K562 (cell line): ENCODE data around the gene ECM1. TPM values are rescaled to one million over a fixed set of nuclear protein-coding genes. Genes with fewer than 3 reads are reported as not detected.

Experiments used
- ADNP ChIP-seq: fragments of 200-800 bp; sonication (Bioruptor generic); IDR thresholded peaks from 2 replicates; pipeline ENCODE4 v1.6.1; 2016; ENCODE audit warnings: missing genetic modification characterization, missing compliant biosample characterization
- ARHGAP35 ChIP-seq: fragments of 450-650 bp; IDR thresholded peaks from 2 replicates; pipeline ENCODE4 v1.6.1; 2018; ENCODE audit not compliant: partially characterized antibody
- ARID2 ChIP-seq: fragments of 450-650 bp; IDR thresholded peaks from 2 replicates; pipeline ENCODE4 v1.6.1; 2017; ENCODE audit warnings: antibody characterized with exemption, mild to moderate bottlenecking
- CCNT2 ChIP-seq: IDR thresholded peaks from 2 replicates; pipeline ENCODE4 v1.6.1; 2011; ENCODE audit warnings: borderline replicate concordance, low read depth, mild to moderate bottlenecking, moderate library complexity, mixed read lengths, low read length; ENCODE audit not compliant: insufficient read length; ENCODE audit errors: extremely low read depth
- CEBPG ChIP-seq, 3 experiments: fragments of 200-800 bp in 1 of 3; sonication (Bioruptor generic) in 1 of 3; sonication (generic) in 1 of 3; formaldehyde crosslinking in 1 of 3; IDR thresholded peaks in 2 of 3; conservative IDR thresholded peaks in 1 of 3; 2 replicates each; pipeline versions ENCODE4 v1.6.1 to v1.8.0; 2016 to 2022; ENCODE audit warnings: missing compliant biosample characterization in 2 of 3, missing genetic modification characterization in 2 of 3, mild to moderate bottlenecking in 1 of 3, missing genetic modification reagents in 1 of 3
- FOSL1 ChIP-seq: fragments of 200-800 bp; sonication (Bioruptor generic); conservative IDR thresholded peaks from 2 replicates; pipeline ENCODE4 v1.6.1; 2016; ENCODE audit warnings: missing genetic modification characterization, missing compliant biosample characterization
- ILK ChIP-seq: fragments of 450-650 bp; IDR thresholded peaks from 2 replicates; pipeline ENCODE4 v1.6.1; 2016; ENCODE audit warnings: missing genetic modification characterization, low read depth, mild to moderate bottlenecking, missing compliant biosample characterization, moderate library complexity, borderline replicate concordance
- PRMT5 ChIP-seq: sonication (generic); formaldehyde crosslinking; IDR thresholded peaks from 2 replicates; pipeline ENCODE4 v1.5.0; 2020; ENCODE audit warnings: missing genetic modification reagents
- PYGO2 ChIP-seq: fragments of 450-650 bp; IDR thresholded peaks from 2 replicates; pipeline ENCODE4 v1.6.1; 2016; ENCODE audit warnings: mild to moderate bottlenecking, missing genetic modification characterization, moderate library complexity, missing compliant biosample characterization
- RBM14 ChIP-seq: fragments of 200-400 bp; formaldehyde crosslinking; IDR thresholded peaks from 2 replicates; pipeline ENCODE4 v1.6.1; 2018; ENCODE audit warnings: low read depth, mild to moderate bottlenecking, low read length, moderate library complexity, borderline replicate concordance; ENCODE audit not compliant: insufficient read depth
- RBM34 ChIP-seq: fragments of 200-400 bp; formaldehyde crosslinking; IDR thresholded peaks from 2 replicates; pipeline ENCODE4 v1.6.1; 2018; ENCODE audit warnings: low read length, borderline replicate concordance; ENCODE audit not compliant: insufficient read depth
- TAF7 ChIP-seq: fragments of 450-650 bp; IDR thresholded peaks from 2 replicates; pipeline ENCODE4 v1.6.1; 2016; ENCODE audit warnings: missing genetic modification characterization, missing compliant biosample characterization
- TSC22D4 ChIP-seq: fragments of 450-650 bp; IDR thresholded peaks from 2 replicates; pipeline ENCODE4 v1.6.1; 2016; ENCODE audit warnings: missing genetic modification characterization, missing biosample characterization, control low read depth
- ZNF165 ChIP-seq: fragments of 250-450 bp; sonication (Bioruptor Pico); IDR thresholded peaks from 2 replicates; pipeline ENCODE4 v1.4.0; 2020; ENCODE audit warnings: borderline replicate concordance
- ZNF23 ChIP-seq: fragments of 250-450 bp; sonication (Bioruptor Pico); IDR thresholded peaks from 2 replicates; pipeline ENCODE4 v1.4.0; 2020; ENCODE audit warnings: mild to moderate bottlenecking
- ZNF263 ChIP-seq: sonication (generic); formaldehyde crosslinking; IDR thresholded peaks from 2 replicates; pipeline ENCODE4 v1.8.0; 2022; ENCODE audit warnings: mild to moderate bottlenecking, missing genetic modification reagents, borderline replicate concordance
- ZNF316 ChIP-seq: fragments of 450-650 bp; IDR thresholded peaks from 2 replicates; pipeline ENCODE4 v1.6.1; 2016
- ZNF347 ChIP-seq: fragments of 450-650 bp; formaldehyde crosslinking; IDR thresholded peaks from 2 replicates; pipeline ENCODE4 v1.4.0; 2020; ENCODE audit warnings: low read depth, mild to moderate bottlenecking, moderate library complexity
- polyA plus RNA-seq, 8 experiments: library from polyadenylated mRNA; depleted of rRNA in 4 of 8; stranded (reverse) in 5 of 8; unstranded in 3 of 8; fragments of >200 nt; fragmentation: Nextera tagmentation in 2 of 8; fragmentation: Illumina TruSeq in 1 of 8; extraction: Ambion mirVana in 2 of 8; extraction: Trizol in 1 of 8; gene quantifications; 2 replicates each; pipeline versions ENCODE4 v1.2.1 to v1.2.3, GENCODE V29; 2011 to 2014; ENCODE audit warnings: inconsistent platforms in 1 of 8, missing spikeins in 1 of 8
- total RNA-seq, 7 experiments: library from RNA; depleted of rRNA in 6 of 7; stranded (reverse); fragments of >200 nt in 6 of 7; fragmentation: Illumina TruSeq in 2 of 7; extraction: Trizol in 2 of 7; gene quantifications; 2 replicates each; pipeline versions ENCODE4 v1.2.1 to v1.2.3, GENCODE V29; 2011 to 2021; ENCODE audit warnings: low replicate concordance in 1 of 7
- TF ChIP-seq, protein P1 (sequence below): fragments of 250-450 bp; sonication (Bioruptor Pico); IDR thresholded peaks from 2 replicates; pipeline ENCODE4 v1.8.0; 2021; ENCODE audit warnings: mild to moderate bottlenecking, moderate library complexity
- TF ChIP-seq, protein P2 (sequence below): fragments of 450-650 bp; IDR thresholded peaks from 2 replicates; pipeline ENCODE4 v1.6.1; 2016
- TF ChIP-seq, protein P3 (sequence below): fragments of 450-650 bp; formaldehyde crosslinking; IDR thresholded peaks from 2 replicates; pipeline ENCODE4 v1.4.0; 2020; ENCODE audit warnings: mild to moderate bottlenecking
- TF ChIP-seq, protein P4 (sequence below): fragments of 450-650 bp; IDR thresholded peaks from 2 replicates; pipeline ENCODE4 v1.6.1; 2017; ENCODE audit warnings: antibody characterized with exemption

ECM1 gene
- total and polyA plus RNA-seq, 9 of the 15 experiments (the other 6 are each of a cell fraction or from before 2014, with no cell fraction given) = 6.6 to 52.2 (median 12.8) TPM

DNA sequence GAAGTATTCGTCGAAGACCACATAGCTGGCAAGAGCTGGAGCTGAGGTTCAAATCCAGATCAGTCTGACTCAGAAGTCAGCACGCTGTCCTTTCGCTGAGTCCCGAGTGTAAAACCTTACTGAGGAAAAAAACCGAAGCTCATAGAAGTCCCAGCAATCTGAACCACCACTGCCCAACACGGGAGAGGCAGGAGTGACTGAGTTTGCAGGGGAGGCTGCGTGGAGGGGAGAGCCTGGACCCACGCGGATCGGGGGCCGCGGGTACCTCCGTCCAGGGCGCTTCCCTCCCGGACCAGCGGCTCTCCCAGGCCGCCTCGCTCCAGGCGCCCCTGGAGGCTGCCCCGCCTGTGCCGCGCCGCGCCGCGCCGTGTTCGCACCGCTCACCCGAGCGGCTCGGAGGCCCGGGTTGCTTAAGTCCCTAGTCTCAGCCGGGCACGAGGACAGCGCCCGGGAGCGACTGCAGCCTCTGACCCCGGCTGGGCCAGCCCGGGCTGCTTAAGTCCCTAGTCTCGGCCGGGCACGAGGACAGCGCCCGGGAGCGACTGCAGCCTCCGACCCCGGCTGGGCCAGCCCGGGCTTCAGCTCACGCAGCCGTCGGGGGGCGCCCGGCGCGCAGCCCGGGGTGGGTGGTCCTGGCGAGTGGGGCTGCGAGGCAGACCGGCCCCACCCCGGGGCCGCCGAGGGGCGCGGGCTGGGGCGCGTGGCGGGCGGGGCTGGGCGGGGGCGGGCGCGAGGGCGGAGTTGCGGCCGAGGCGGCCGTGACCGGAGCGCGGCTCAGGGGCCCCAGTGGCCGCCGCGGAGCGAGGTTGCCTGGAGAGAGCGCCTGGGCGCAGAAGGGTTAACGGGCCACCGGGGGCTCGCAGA is 41.0 kb downstream of the ECM1 start, which contains the start of gene ADAMTSL4 (continued):
- TF ChIP-seq TAF7 (no peak), CEBPG (CRISPR knock-in tag; IDR thresholded peaks at IDR 0.05) (peak; percentile 74), CEBPG (tag; conservative IDR thresholded peaks at IDR 0.05 in 1 of 2, IDR thresholded peaks at IDR 0.05 in 1 of 2) (peak in 1 of 2 experiments; percentile 67; a peak in 2 of 4 replicates), TSC22D4 (tag) (no peak), ARID2 (no peak), RBM14 (no peak), ZNF165 (CRISPR knock-in tag) (no peak), ZNF263 (CRISPR knock-in tag) (no peak), CCNT2 (peak; percentile 59), ADNP (tag) (peak; percentile 18; the same call in 1 of the 2 replicates), ARHGAP35 (no peak), PRMT5 (no peak), PYGO2 (no peak), RBM34 (no peak; the same call in 1 of the 2 replicates), ILK (no peak), FOSL1 (peak; percentile 40; the same call in 1 of the 2 replicates), ZNF347 (CRISPR knock-in tag) (no peak), ZNF316 (no peak), ZNF23 (no peak)
- TF ChIP-seq, protein P1, sequence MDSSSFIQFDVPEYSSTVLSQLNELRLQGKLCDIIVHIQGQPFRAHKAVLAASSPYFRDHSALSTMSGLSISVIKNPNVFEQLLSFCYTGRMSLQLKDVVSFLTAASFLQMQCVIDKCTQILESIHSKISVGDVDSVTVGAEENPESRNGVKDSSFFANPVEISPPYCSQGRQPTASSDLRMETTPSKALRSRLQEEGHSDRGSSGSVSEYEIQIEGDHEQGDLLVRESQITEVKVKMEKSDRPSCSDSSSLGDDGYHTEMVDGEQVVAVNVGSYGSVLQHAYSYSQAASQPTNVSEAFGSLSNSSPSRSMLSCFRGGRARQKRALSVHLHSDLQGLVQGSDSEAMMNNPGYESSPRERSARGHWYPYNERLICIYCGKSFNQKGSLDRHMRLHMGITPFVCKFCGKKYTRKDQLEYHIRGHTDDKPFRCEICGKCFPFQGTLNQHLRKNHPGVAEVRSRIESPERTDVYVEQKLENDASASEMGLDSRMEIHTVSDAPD (CRISPR knock-in tag) = no peak
- TF ChIP-seq, protein P2, sequence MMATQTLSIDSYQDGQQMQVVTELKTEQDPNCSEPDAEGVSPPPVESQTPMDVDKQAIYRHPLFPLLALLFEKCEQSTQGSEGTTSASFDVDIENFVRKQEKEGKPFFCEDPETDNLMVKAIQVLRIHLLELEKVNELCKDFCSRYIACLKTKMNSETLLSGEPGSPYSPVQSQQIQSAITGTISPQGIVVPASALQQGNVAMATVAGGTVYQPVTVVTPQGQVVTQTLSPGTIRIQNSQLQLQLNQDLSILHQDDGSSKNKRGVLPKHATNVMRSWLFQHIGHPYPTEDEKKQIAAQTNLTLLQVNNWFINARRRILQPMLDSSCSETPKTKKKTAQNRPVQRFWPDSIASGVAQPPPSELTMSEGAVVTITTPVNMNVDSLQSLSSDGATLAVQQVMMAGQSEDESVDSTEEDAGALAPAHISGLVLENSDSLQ = no peak
- TF ChIP-seq, protein P3, sequence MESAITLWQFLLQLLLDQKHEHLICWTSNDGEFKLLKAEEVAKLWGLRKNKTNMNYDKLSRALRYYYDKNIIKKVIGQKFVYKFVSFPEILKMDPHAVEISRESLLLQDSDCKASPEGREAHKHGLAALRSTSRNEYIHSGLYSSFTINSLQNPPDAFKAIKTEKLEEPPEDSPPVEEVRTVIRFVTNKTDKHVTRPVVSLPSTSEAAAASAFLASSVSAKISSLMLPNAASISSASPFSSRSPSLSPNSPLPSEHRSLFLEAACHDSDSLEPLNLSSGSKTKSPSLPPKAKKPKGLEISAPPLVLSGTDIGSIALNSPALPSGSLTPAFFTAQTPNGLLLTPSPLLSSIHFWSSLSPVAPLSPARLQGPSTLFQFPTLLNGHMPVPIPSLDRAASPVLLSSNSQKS (CRISPR knock-in tag) = no peak
- TF ChIP-seq, protein P4, sequence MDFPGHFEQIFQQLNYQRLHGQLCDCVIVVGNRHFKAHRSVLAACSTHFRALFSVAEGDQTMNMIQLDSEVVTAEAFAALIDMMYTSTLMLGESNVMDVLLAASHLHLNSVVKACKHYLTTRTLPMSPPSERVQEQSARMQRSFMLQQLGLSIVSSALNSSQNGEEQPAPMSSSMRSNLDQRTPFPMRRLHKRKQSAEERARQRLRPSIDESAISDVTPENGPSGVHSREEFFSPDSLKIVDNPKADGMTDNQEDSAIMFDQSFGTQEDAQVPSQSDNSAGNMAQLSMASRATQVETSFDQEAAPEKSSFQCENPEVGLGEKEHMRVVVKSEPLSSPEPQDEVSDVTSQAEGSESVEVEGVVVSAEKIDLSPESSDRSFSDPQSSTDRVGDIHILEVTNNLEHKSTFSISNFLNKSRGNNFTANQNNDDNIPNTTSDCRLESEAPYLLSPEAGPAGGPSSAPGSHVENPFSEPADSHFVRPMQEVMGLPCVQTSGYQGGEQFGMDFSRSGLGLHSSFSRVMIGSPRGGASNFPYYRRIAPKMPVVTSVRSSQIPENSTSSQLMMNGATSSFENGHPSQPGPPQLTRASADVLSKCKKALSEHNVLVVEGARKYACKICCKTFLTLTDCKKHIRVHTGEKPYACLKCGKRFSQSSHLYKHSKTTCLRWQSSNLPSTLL = no peak
